ENCODE results near the gene ASB2. TPM values are rescaled to one million over a fixed set of nuclear protein-coding genes. Genes with fewer than 3 reads are reported as not detected.

ASB2 gene
- total RNA-seq, 4 donors from 2014 or later, result 0.79 to 2.5 (median 0.95) TPM

DNA sequence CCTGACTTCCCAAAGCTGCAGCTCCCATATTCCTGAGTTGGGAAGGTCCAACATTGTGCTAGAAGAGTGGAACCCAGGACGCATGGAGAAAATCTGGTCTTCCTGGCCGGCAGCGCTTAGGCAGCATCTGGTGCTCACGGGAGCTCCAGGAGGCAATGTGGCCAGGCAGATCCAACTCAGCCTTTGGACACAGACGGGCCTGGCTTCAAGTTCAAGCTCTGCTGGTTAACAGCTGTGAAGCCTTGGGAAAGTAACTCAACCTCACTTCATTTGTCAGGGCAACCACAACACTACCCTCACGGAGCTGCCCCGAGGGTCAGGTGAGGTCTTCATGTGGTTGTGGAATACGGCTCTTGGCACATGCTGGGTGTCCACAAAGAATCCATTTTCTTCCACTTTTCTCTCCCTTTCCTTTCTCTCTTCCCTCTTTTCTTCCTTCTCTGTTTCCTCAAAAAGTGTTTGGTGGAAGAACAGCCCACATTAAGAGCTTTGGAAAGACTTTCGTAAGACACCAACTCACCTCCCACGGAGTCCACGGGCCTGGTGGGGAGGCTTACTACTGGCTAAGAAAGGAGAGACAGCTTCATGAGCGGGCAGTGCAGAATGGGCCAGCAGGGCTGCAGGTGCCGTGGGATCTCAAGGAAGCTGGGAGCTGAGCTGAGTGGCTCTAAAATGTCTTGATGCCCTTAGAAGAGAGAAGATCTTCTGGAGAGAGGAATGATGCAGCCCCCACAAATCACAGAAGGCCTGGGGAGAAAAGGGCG is 51.6 kb downstream of the ASB2 start:
- Histone ChIP-seq H3K27me3 (peaks cover 6% of the 10 kb centered on the region), H3K4me3 (no peak overlapping the region), H3K36me3 (no peaks in the 10 kb centered on the region), H3K9me3 (no peaks in the 10 kb centered on the region), H3K4me1 (no peaks in the 10 kb centered on the region), H3K27ac (no peak overlapping the region)
- TF ChIP-seq EP300 (IDR thresholded peaks at IDR 0.05), result no peak
- no peak for TF ChIP-seq POLR2A (IDR thresholded peaks at IDR 0.05)
- TF ChIP-seq POLR2AphosphoS5 (IDR thresholded peaks at IDR 0.05), result no peak
- TF ChIP-seq CTCF (IDR thresholded peaks at IDR 0.05), result no peak
- DNase-seq (ENCODE audit: low spot score in 2 of 2), result no peak
- 89% methylated on average over 9 of the region's 14 CpGs for WGBS

GRCh38 chr14:93923626-93924025 is 52.7 kb downstream of the ASB2 start:
- TF ChIP-seq POLR2AphosphoS5 (IDR thresholded peaks at IDR 0.05) (no peak), CTCF (IDR thresholded peaks at IDR 0.05) (no peak), POLR2A (IDR thresholded peaks at IDR 0.05) (no peak), EP300 (IDR thresholded peaks at IDR 0.05) (no peak)
- DNase-seq (ENCODE audit: low spot score in 2 of 2), result no peak
- H3K27ac ChIP-seq, result no peak overlapping the region
- no peaks in the 10 kb centered on the region for H3K4me1 ChIP-seq
- H3K27me3 ChIP-seq, result peaks cover 6% of the 10 kb centered on the region
- H3K9me3 ChIP-seq, result no peaks in the 10 kb centered on the region
- no peaks in the 10 kb centered on the region for H3K36me3 ChIP-seq
- H3K4me3 ChIP-seq, result no peak overlapping the region
- 86% methylated on average over 8 of the region's 8 CpGs for WGBS

DNA sequence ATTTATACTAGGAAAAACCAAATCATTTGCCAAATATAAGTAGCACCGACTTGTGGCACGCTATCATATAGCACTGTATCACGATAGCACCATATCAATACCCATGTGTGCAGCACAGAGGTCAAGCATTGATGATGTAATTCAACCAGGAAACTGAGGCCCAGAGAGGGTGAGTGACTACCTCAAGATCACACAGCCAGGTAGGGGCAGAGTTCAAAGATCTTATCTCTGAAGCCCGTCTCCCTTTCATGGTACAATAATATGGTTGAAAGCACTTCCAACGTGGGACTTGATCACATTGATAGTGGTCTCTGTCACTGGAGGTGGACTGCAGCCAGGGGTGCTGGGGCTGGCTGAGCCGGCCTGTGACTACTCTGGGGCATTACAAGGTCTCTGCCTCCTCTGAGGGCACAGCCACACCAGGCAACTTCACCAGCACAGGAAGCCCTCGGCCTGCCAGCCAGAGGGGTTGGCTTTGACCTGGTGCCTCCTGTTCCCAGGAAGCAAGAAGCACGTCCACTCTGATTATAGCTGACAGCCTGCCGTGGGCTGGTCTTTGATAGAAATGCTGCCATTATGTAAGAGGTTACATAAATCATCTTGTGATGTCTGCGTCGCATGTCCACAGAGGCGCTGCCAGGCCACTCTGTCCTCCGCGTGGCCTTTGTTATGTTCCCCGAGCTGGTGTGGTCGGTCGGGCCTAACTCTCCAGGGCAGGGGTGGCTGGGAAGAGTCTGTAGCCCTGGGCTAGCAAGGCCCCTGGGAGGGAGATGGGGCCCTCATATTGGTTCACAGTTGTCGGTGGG is 55.2 kb downstream of the ASB2 start:
- Histone ChIP-seq H3K9me3 (no peaks in the 10 kb centered on the region), H3K27ac (no peak overlapping the region), H3K27me3 (peaks cover 3% of the 10 kb centered on the region), H3K4me3 (no peak overlapping the region), H3K36me3 (no peaks in the 10 kb centered on the region), H3K4me1 (no peaks in the 10 kb centered on the region)
- DNase-seq (ENCODE audit: low spot score in 2 of 2), result no peak
- TF ChIP-seq POLR2AphosphoS5 (IDR thresholded peaks at IDR 0.05) (no peak), EP300 (IDR thresholded peaks at IDR 0.05) (no peak)
- WGBS, result 82% methylated on average over 17 of the region's 18 CpGs

DNA sequence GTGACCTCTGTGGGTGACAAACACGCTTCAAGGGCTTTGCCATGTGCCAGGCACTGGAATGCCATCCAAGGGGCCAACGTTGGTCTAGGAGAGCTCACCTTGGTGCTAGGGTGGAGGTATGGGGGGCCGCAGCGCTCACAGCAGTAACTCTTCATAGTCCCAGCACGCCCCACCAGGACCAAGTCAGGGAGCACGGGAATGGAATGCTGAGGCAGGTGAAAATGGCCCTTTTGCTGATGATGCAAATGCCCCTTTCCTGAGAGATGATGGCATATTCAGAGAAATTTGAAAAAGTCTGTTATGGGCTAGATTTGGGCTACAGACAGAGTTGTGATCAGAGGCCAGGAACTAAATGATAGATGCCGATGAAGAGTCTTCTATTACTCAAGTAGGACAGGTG is 59.2 kb downstream of the ASB2 start:
- Histone ChIP-seq H3K27ac (no peak overlapping the region), H3K4me1 (peaks cover 5% of the 10 kb centered on the region), H3K36me3 (no peaks in the 10 kb centered on the region), H3K9me3 (no peaks in the 10 kb centered on the region), H3K27me3 (peaks cover 3% of the 10 kb centered on the region), H3K4me3 (no peak overlapping the region)
- TF ChIP-seq POLR2AphosphoS5 (IDR thresholded peaks at IDR 0.05) (no peak), CTCF (IDR thresholded peaks at IDR 0.05) (no peak), POLR2A (IDR thresholded peaks at IDR 0.05) (no peak)
- WGBS, result 84% methylated on average over 7 of the region's 7 CpGs
- no peak for DNase-seq (ENCODE audit: low spot score in 2 of 2)

- peaks cover 3% of the 10 kb centered on the region for H3K27me3 ChIP-seq
- H3K9me3 ChIP-seq, result no peaks in the 10 kb centered on the region
- TF ChIP-seq EP300 (IDR thresholded peaks at IDR 0.05) (no peak), CTCF (IDR thresholded peaks at IDR 0.05) (no peak), POLR2A (IDR thresholded peaks at IDR 0.05) (no peak), POLR2AphosphoS5 (IDR thresholded peaks at IDR 0.05) (no peak)
- no peak for DNase-seq (ENCODE audit: low spot score in 2 of 2)
- peaks cover 5% of the 10 kb centered on the region for H3K4me1 ChIP-seq
- H3K27ac ChIP-seq, result no peak overlapping the region
- no peak overlapping the region for H3K4me3 ChIP-seq
- H3K36me3 ChIP-seq, result no peaks in the 10 kb centered on the region
- WGBS, result 79% methylated on average over 3 of the region's 3 CpGs
Measured at GRCh38 chr14:93916498-93916897, 59.9 kb downstream of the ASB2 start.

Data from suprapubic skin (tissue), 4 donors.